C4-2B (cell line): ENCODE data around the gene MRPL48.
A peak's percentile ranks its signal among the peaks of the same experiment; 100 is the strongest.
"Not testable (repeated sequence)": the region's sequence is repeated elsewhere in the genome, so short reads cannot be mapped to it uniquely, and the experiment has no call there.

Experiments used
- H3K27ac ChIP-seq: fragments of 450-650 bp; 2 replicates; pipeline ENCODE4 v1.5.1; 2017
- CTCF ChIP-seq: fragments of 450-650 bp; conservative IDR thresholded peaks from 2 replicates; pipeline ENCODE4 v1.5.1; 2017; ENCODE audit warnings: mild to moderate bottlenecking
- ZFX ChIP-seq: fragments of 450-650 bp; IDR thresholded peaks from 2 replicates; pipeline ENCODE4 v1.6.1; 2017

MRPL48 gene

GRCh38 chr11:73787643-73788558 lies at the start of gene MRPL48:
Gene MRPL48 (plus strand): TSS chr11:73787874. CDS start chr11:73787972, 98 bp downstream.
- peak within 1 kb of the TSS; percentile 85 for H3K27ac ChIP-seq
- TF ChIP-seq CTCF (no peak), ZFX (peak; percentile 67; the same call in 1 of the 2 replicates)

- TF ChIP-seq CTCF (no peak), ZFX (no peak)
These were observed 44.6 kb upstream of the MRPL48 start for GRCh38 chr11:73743045-73743444.

GRCh38 chr11:73746701-73747100 lies 41.0 kb upstream of the MRPL48 start:
- H3K27ac ChIP-seq, result no peak overlapping the region
- TF ChIP-seq ZFX, result no peak
- TF ChIP-seq CTCF, result no peak

More at GRCh38 chr11:73743045-73743444, 44.6 kb upstream of the MRPL48 start:
- H3K27ac ChIP-seq, result no peak overlapping the region

GRCh38 chr11:73747762-73748161 lies 39.9 kb upstream of the MRPL48 start:
- TF ChIP-seq ZFX, result no peak
- no peak for TF ChIP-seq CTCF
- H3K27ac ChIP-seq, result no peak overlapping the region

GRCh38 chr11:73748300-73748699 lies 39.4 kb upstream of the MRPL48 start:
- no peak for TF ChIP-seq CTCF
- no peak for TF ChIP-seq ZFX
- no peak overlapping the region for H3K27ac ChIP-seq

GRCh38 chr11:73749118-73749517 lies 38.6 kb upstream of the MRPL48 start:
- H3K27ac ChIP-seq, result no peak overlapping the region
- TF ChIP-seq ZFX (no peak), CTCF (no peak)

GRCh38 chr11:73750228-73750627 lies 37.4 kb upstream of the MRPL48 start:
- H3K27ac ChIP-seq, result no peak overlapping the region
- TF ChIP-seq ZFX (no peak), CTCF (no peak)

GRCh38 chr11:73750862-73751261 lies 36.8 kb upstream of the MRPL48 start:
- H3K27ac ChIP-seq, result not testable (repeated sequence)
